Aorta (tissue), 5 donors: ENCODE measurements around the gene FGF13. TPM values are rescaled to one million over a fixed set of nuclear protein-coding genes. Genes with fewer than 3 reads are reported as not detected.

ENCODE experiments used
- ATAC-seq: fragments of 200-7000 bp; cut with Tn5 transposase; one replicate; pipeline ENCODE4 v1.9.1; 2022; ENCODE audit warnings: moderate library complexity; ENCODE audit not compliant: low FRiP score
- DNase-seq, 2 donors: peaks; one replicate each; pipeline ENCODE4 v3.0.0-alpha.2; 2020
- H3K27ac ChIP-seq, 2 donors: one replicate each; pipeline ENCODE4 v1.5.1; 2013; ENCODE audit warnings: low read length in 2 of 2, mild to moderate bottlenecking in 2 of 2, moderate library complexity in 2 of 2, control low read depth in 1 of 2, inconsistent platforms in 1 of 2, low read depth in 1 of 2
- H3K27me3 ChIP-seq, 2 donors: one replicate each; pipeline ENCODE4 v1.6.1; 2013; ENCODE audit warnings: control low read depth in 1 of 2, low read length in 1 of 2, mild to moderate bottlenecking in 1 of 2, moderate library complexity in 1 of 2; ENCODE audit not compliant: insufficient read depth in 2 of 2, control insufficient read depth in 1 of 2
- H3K36me3 ChIP-seq, 2 donors: one replicate each; pipeline ENCODE4 v1.6.1; 2013; ENCODE audit warnings: control low read depth in 1 of 2, low read length in 1 of 2, mild to moderate bottlenecking in 1 of 2; ENCODE audit not compliant: insufficient read depth in 2 of 2, control insufficient read depth in 1 of 2
- H3K4me1 ChIP-seq, 2 donors: one replicate each; pipeline ENCODE4 v1.6.1; 2013; ENCODE audit warnings: low read length in 2 of 2, control low read depth in 1 of 2, mild to moderate bottlenecking in 1 of 2, moderate library complexity in 1 of 2; ENCODE audit not compliant: insufficient read depth in 2 of 2, control insufficient read depth in 1 of 2
- H3K4me3 ChIP-seq, 2 donors: one replicate each; pipeline ENCODE4 v1.5.1; 2013; ENCODE audit warnings: low read length in 2 of 2, control low read depth in 1 of 2, mild to moderate bottlenecking in 1 of 2
- H3K9me3 ChIP-seq: one replicate; pipeline ENCODE4 v1.6.1; 2013; ENCODE audit warnings: mild to moderate bottlenecking, low read length; ENCODE audit not compliant: control insufficient read depth
- WGBS, 2 donors: extraction: QIAGEN DNeasy Blood & Tissue Kit; methylation state at CpG; one replicate each; pipeline ENCODE4 v1.1.7; 2013; 5-methylcytosine and 5-hydroxymethylcytosine counted together
- intact Hi-C, 2 donors: fragments of 100-400 bp; cut with DNase I; formaldehyde crosslinking; loops; one replicate each; pipeline versions ENCODE4 v1.14.2 to v1.15.0; 2022
- long read RNA-seq, 2 donors: library from polyadenylated mRNA; unstranded; transcript quantifications; one replicate each; pipeline ENCODE4 v2.0.0, GENCODE V29; 2020 to 2021
- polyA plus RNA-seq, 2 donors: library from polyadenylated mRNA; stranded (reverse); fragments of 200-250 nt; gene quantifications; one replicate each; pipeline ENCODE4 v1.2.3, GENCODE V29; 2013
- total RNA-seq, 2 donors: library from RNA; stranded (reverse); fragmentation: NEBNext Ultra II Directional; extraction: Animal tissue kit (Norgen Biotek cat#: 25700); gene quantifications; one replicate each; pipeline ENCODE4 v1.2.1, GENCODE V29; 2021
- donor health status: healthy with polysubstance abuse.
- donor health status: Bipolar disorder and iron deficiency.
- donor health status: DM: no; HTN: no; CAD: no.
- donor health status: DM: no; HTN: no; CAD: no.
- donor health status: DM: yes; HTN: yes; CAD: no.

Gene FGF13
- 10 to 100 TPM; 13.8 to 18.3 TPM for total RNA-seq
- 10 to 100 TPM; 12.9 to 14.4 TPM for polyA plus RNA-seq
- long read RNA-seq, donor 1, full-length matches to known transcripts = 141 of 150 reads
- long read RNA-seq, donor 1, partial matches to known transcripts = 2 of 150 reads
- long read RNA-seq, donor 1, other reads (novel, unspliced or antisense) = 7 of 150 reads
- long read RNA-seq, donor 2, full-length matches to known transcripts = 22 of 27 reads
- long read RNA-seq, donor 2, partial matches to known transcripts = 1 of 27 reads
- long read RNA-seq, donor 2, other reads (novel, unspliced or antisense) = 4 of 27 reads

DNA sequence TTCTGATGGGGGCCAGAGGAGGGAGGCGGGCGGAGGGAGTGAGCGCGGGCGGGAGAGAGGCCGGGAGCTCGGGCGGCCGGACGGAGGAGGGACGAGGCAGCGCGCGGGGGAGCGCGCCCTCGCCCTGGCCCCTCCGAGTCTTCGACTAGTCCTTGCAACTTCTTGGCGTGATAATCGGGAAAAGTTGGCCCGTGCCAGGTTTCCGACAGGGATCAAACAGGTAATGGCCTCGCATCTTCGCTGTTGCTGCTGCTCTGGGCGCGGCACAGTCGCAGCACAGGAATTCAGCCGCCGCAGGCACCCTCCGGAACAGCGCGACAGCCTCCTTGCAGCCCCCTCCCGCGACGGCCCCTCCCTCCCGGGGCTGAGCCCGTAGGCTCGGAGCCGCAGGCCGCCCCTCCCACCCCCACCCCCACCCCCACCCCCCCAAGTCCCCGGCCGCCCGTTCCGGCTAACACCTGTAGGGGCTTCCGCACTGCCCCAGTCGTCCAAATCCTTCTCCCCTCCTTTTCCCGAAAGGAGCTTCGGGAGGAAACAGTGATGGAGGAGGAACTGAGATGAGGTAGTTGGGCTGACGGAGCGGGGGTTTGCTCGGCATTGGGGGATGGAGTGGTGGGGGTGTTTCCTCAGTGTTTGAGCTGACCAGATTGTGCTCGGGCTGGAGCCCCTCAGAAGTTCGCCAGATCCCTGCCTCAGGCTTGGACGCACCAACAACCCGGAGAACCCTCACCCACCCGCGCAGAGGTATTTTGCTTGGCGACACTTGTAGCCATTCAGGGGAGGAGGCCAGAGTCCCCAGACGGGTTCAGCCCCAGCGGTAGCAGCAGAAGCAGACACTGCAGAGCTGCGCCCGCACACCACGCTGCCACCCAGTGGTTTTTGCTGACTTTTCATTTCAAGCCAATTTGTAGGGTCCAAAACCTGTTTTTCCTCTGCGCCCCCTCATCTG, at the start of gene FGF13:
Gene FGF13 (minus strand): TSS at position 319 of the 949 bp plus-strand sequence. CDS start 714 bp downstream, outside the sequence.
- Histone ChIP-seq H3K27ac (peak within 1 kb of the TSS in 1 of 2 donors; percentile 73), H3K4me1 (no peaks in the 10 kb centered on the region), H3K27me3 (no peaks in the 10 kb centered on the region), H3K9me3 (no peaks in the 10 kb centered on the region), H3K36me3 (no peaks in the 10 kb centered on the region), H3K4me3 (peak within 1 kb of the TSS; percentile 51 to 74)
- intact Hi-C loops = no loop called here
- ATAC-seq = peak; percentile 76
- 1 to 24% methylated on average over 46 to 63 of the region's 65 CpGs for WGBS, 2 donors
- peak; percentile 62 to 84 for DNase-seq

DNA sequence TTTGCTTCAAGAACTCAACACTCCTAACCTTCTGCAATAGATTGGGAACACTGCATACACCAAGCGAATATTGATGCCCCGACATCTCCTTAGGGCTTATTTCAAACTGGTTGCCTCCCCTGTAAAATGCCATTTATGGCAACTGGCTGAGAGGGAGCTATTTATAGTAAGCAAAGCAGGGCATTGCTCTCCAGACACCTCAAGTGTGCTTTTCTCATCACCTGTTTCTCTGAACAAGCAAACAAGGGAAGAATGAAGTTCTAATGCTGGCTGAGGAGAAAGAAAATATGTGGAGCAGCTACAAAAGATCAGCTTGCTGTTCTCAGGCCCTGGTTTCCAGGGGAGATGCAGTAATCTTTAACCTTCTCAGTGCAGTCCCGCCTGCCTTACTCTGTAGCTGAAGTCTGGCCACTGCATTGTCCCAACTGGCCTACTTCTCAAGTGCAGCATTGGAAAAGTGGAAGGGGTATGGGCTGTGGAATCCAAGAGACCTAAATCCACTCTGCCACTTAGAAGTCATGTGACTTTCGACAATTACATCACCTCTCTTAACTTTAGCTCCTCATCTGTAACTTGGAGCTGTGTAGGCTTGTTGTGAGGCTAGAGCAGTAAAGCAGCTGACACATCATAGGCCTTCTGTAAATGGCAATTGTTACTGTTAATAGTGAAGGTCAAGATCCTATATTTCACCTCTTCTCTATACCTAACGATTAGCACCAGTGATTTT, 47.9 kb upstream of the FGF13 start:
- Histone ChIP-seq H3K4me3 (no peak overlapping the region), H3K27me3 (no peaks in the 10 kb centered on the region), H3K9me3 (no peaks in the 10 kb centered on the region), H3K36me3 (no peaks in the 10 kb centered on the region), H3K4me1 (no peaks in the 10 kb centered on the region), H3K27ac (no peak overlapping the region)
- DNase-seq = no peak
- WGBS, 2 donors = 62 to 73% methylated on average over 5 of the region's 5 CpGs
- intact Hi-C loops = no loop called here
- ATAC-seq = no peak

DNA sequence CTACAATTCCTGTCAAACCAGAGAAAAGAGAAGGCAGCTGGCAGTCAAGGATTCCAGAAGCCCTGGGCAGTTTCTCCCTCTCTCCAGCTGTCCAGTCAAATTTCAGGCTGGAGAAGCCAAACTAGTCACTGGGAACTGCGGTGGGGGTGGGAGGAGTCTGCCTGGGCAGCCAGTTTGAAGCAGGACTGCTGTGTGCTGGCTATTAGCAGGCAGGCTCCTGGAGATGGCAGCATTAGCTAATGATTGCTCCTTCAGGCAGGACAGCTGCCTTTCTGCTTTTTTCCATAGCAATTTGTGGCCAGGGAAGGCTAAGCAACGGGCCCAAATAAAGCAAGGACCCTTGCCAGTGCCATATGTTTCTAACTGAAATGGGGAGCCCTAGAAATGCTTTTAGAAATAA, 44.7 kb upstream of the FGF13 start:
- ATAC-seq = peak; percentile 72
- no peak overlapping the region for H3K27ac ChIP-seq
- H3K4me1 ChIP-seq = no peaks in the 10 kb centered on the region
- 1 to 2% methylated on average over 2 of the region's 2 CpGs for WGBS, 2 donors
- no peaks in the 10 kb centered on the region for H3K36me3 ChIP-seq
- DNase-seq = peak; percentile 58 to 79
- H3K9me3 ChIP-seq = no peaks in the 10 kb centered on the region
- no peaks in the 10 kb centered on the region for H3K27me3 ChIP-seq
- H3K4me3 ChIP-seq = no peak overlapping the region
- intact Hi-C loops = no loop called here

DNA sequence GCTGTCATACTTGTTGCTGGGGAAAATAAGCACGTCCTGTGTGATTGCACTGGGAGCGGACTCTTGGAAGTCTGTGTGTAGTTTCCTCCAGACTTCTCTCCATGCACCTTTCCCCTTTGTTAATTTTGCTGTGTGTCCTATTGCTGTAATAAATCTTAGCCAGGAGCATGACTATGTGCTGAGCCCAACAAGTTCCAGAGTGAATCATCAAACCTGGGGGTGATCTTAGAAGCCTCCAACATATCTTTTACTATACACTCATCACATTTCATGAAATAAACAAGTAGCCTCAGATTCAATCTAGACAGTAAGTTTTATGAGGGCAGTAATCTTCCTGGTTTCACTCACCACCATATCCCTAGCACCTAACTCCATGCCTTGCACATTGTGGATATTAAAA, 43.3 kb upstream of the FGF13 start:
- DNase-seq (no peak), ATAC-seq (no peak)
- Histone ChIP-seq H3K4me3 (no peak overlapping the region), H3K36me3 (no peaks in the 10 kb centered on the region), H3K9me3 (no peaks in the 10 kb centered on the region), H3K4me1 (no peaks in the 10 kb centered on the region), H3K27ac (no peak overlapping the region), H3K27me3 (no peaks in the 10 kb centered on the region)
- 74 to 87% methylated on average over 2 of the region's 2 CpGs for WGBS, 2 donors
- intact Hi-C loops = no loop called here

DNA sequence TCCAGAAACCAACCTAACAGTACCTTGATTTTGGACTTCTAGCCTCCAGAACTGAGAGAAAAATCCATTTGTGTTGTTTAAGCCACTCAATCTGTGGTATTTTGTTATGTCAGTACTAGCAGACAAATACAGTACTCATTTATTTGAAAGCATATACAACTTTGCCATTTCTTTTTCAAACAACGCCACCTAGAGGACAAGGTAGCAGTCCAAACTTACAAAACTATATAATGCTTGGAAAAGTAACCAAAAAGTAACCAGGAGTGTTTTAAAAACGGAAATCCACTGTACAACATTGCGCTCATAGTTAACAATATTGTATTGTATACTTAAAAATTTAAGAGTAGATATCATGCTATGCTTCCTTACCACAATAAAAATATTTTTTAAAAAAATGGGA, 37.0 kb upstream of the FGF13 start:
- no peaks in the 10 kb centered on the region for H3K27me3 ChIP-seq
- intact Hi-C loops = loop anchor here (5.0 kb wide), 3 partner anchors 451 to 621 kb away; no protein-coding TSS in a partner anchor
- WGBS, 2 donors = 13 to 27% methylated on average over 3 of the region's 3 CpGs

DNA sequence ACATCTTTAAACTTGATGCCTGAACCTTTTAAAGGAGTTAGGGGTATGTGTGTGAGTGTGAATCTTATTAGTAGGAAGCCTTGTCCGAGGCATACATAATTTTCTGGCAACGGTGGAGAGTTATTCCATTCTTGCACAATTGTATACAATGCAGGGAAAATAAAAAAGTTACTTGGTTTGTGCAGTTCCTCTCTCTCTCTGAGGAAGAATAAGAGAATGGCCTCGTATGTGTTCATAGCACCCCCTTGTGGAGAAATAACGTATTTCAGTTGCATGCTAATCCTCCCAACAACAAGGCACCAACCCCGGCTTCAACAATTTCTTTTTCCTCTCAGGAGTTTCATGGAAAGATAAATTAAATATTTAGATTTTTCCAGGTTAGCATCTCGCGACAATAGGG, 33.7 kb upstream of the FGF13 start:
- no peak for DNase-seq
- WGBS, 2 donors = 1% methylated on average over 7 of the region's 7 CpGs
- no peak overlapping the region for H3K27ac ChIP-seq
- no peak for ATAC-seq
- no peaks in the 10 kb centered on the region for H3K36me3 ChIP-seq
- H3K9me3 ChIP-seq = no peaks in the 10 kb centered on the region
- no peaks in the 10 kb centered on the region for H3K27me3 ChIP-seq
- intact Hi-C loops = loop anchor here (5.0 kb wide), 3 partner anchors 448 to 618 kb away; no protein-coding TSS in a partner anchor
- no peaks in the 10 kb centered on the region for H3K4me1 ChIP-seq
- no peak overlapping the region for H3K4me3 ChIP-seq

More for the DNA sequence above, 37.0 kb upstream of the FGF13 start:
- H3K4me1 ChIP-seq = no peaks in the 10 kb centered on the region
- H3K4me3 ChIP-seq = no peak overlapping the region
- no peak overlapping the region for H3K27ac ChIP-seq
- no peaks in the 10 kb centered on the region for H3K9me3 ChIP-seq
- no peak for ATAC-seq
- H3K36me3 ChIP-seq = no peaks in the 10 kb centered on the region
- no peak for DNase-seq

DNA sequence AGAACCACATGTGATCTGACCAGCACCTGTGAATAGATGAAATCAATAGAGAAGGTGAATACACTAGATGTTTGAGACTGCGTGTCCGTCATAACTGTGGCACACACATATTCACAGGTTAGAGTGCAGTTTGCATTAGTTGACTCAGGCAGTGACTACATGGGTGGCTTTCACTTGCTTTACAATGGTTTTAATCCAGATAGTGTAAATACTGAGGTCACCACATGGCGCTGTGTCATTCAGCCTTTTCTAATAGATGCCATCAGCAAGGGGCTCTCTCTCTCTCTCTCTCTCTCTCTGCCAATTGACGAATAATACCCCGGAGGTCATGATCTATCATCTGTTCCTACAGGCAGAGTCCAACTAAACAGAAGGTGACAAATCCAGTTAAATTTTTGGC, 30.7 kb upstream of the FGF13 start:
- 87 to 96% methylated on average over 5 of the region's 5 CpGs for WGBS, 2 donors
- intact Hi-C loops = loop anchor here in 1 of 2 donors (5.0 kb wide), 1 partner anchor 445 kb away; no protein-coding TSS in a partner anchor
- no peaks in the 10 kb centered on the region for H3K36me3 ChIP-seq
- DNase-seq (no peak), ATAC-seq (no peak)
- no peak overlapping the region for H3K27ac ChIP-seq
- no peak overlapping the region for H3K4me3 ChIP-seq
- H3K4me1 ChIP-seq = no peaks in the 10 kb centered on the region
- no peaks in the 10 kb centered on the region for H3K9me3 ChIP-seq
- H3K27me3 ChIP-seq = no peaks in the 10 kb centered on the region

DNA sequence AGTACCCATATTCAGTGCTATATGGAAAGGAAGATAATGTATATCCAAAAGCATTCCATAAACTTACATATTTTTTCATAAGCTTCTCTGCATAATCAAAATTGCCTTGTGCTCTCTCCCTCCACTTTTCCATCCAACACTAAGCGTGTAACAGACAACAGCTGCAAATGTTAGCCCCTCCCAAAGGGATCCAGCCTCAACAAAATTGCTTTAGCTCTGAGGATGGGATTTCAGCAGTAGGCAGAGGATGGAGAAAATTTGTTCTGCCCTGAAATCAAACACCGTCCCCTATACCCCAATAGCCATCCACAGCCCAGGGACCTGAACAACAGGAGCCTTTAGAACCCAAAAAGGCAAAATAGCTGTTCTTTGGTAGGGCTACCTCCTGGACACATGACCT, 28.8 kb upstream of the FGF13 start:
- no peak overlapping the region for H3K4me3 ChIP-seq
- H3K27me3 ChIP-seq = no peaks in the 10 kb centered on the region
- no peaks in the 10 kb centered on the region for H3K9me3 ChIP-seq
- DNase-seq (no peak), ATAC-seq (no peak)
- no peaks in the 10 kb centered on the region for H3K36me3 ChIP-seq
- WGBS, 2 donors = 64 to 93% methylated on average over 2 of the region's 2 CpGs
- peaks cover 0 to 3% of the 10 kb centered on the region in 2 donors for H3K4me1 ChIP-seq
- intact Hi-C loops = loop anchor here in 1 of 2 donors (5.0 kb wide), 1 partner anchor 443 kb away; no protein-coding TSS in a partner anchor
- no peak overlapping the region for H3K27ac ChIP-seq
